GM19238 (cell line): ENCODE results near the gene APOO.

Experiments used
- DNase-seq: peaks from one replicate; pipeline ENCODE4 v3.0.0; 2011; ENCODE audit warnings: low spot score; ENCODE audit not compliant: insufficient read length

APOO gene

DNA sequence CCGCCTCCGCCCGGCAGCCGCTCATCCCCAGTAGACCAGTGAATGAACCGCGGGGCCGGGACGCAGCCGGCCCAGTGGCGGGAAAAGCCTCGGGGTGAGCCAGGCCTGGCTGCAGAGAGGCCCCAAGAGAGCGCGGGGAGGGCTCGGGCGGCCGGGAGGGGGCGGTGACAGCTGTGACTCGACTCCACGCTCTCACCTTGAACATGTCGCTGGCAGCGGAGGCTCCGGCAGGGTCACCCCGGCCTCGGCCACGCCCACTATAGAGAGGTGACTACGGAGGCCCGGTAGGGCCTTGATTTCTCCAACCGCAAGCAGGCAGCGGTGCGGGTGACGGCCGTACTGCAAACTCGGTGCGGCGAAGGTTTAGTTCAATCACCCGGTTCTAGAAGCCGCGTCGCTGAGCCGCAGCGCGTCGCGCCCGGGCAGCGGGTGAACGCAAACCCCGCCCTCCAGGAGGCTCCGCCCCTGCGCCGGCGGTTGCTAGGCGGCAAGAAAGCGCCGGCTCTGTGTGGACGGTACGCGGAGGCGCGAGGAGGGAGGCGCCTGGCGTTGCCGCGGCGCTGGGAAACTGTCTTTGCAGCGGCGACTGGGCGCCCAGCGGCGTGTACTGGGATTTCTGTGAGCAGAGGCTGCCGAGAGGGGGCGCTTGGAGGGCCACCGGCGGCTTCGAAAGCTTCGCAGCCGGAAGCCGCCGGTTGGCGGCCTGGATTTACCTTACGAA, at the start of gene APOO, which contains the start of gene CXorf58:
APOO (minus strand) TSS at position 441 of the 721 bp plus-strand sequence; CDS start at position 205, 236 bp downstream.
CXorf58 (plus strand) TSS at position 509 of the 721 bp plus-strand sequence. CDS start 2,297 bp downstream, outside the sequence.
- peak; percentile 71 for DNase-seq

DNA sequence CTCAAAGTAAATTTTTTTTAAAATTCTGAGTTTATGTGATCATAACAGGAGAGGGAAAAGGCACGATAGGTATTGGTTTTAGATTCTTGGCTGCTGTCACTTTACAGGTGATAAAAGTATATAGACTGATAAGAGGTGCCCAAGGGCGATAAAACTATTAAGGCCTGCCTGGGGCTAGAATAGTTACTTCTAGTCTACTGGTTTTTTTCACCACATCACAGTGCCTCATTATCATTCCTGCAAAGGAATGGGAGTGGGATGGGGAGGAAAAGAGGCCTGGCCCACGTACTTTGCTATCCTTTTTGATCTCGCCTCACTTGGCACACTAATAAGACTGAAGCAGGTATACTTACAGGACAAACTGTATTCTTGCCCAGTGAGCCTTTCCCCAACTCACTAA, 46.7 kb upstream of the APOO start:
- no peak for DNase-seq

DNA sequence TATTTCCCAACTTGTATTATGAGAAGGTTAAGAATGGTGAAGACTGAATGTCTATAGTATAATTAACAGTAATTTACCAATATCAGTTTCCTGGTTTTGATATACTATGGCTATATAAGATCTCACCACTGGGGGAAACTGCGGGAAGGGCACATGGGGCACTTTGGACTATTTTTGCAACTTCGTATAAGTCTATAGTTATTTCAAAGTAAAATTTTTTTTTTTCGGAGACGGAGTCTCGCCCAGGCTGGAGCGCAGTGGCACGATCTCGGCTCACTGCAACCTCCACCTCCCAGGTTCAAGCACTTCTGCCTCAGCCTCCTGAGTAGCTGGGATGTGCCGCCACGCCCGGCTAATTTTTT, 46.2 kb upstream of the APOO start:
- DNase-seq, result no peak

DNA sequence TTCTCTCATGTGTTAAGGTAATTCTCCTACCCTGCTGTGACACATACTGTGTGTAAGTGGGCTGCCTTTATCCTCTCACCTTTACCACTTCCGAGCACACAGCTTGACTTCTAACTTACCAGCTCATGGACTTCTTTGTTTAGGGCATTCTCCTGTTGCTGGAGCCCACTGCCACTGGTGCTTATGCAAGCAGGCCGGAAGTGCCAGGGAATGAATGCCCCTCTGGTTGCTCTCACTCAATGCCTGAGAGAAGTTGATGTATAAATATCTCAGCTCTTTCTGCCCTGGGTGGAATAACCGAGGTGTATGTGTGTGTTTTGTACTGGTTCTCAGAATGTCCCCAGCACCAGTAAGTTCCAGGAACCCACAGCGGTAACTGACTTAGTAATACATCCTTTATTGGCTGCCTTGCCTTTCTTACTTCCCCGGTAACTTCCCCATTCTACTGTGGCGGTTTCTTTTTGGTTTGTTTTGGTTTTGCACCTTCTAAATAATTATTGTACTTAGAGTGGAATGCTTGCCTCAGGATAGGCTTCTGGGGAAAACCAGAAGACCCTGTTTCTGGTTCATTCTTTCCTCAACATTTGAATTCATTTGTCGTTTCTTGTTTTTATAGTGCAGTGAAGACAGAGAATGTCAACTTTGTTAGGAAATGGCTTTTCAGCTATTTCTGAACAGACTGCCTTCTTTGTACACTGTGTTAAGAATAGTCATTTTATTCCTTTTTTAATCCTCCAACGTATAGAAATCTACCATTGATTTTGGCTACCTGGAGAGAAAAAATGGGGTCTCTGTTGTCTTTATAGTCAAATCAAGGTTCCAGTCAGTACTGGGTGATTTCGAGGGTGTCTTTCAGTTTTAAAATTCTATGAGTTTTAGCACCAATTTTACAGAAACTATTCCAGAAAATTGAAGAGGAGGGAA, 45.5 kb upstream of the APOO start:
- DNase-seq, result peak; percentile 43

DNA sequence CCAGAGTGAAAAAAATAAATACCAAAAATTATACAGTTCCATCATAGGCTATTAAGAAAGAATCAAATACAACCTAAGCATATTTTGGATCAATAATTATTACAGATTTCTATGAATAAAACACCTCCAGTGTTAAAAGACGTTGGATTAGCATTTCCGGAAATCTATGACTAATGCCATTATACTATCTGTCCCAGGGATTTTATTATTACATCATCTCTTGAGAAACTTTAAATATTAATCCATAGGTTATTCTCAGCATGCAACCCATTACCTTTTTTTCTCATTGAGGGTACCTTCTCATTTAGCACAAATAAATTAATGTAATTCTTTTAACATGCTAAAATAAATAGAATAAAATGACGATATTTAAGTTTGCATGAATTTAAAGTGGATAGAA, 44.7 kb upstream of the APOO start:
- no peak for DNase-seq

DNA sequence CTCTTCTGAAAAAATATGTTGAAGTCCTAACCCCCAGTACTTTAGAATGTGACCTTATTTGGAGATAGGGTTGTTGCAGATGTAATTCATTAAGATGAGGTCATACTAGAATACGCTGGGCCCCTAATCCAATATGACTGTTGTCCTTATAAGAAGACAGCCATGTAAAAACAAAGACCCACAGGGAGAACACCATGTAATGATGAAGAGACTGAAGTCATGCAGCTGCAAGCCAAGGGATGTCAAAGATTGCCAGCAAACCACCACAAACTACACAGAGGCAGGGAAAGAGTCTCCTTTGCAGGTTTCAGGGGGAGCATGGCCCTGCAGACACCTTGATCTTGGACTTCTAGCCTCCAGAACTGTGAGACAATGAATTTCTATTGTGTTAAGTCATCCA, 37.5 kb upstream of the APOO start:
- no peak for DNase-seq

DNA sequence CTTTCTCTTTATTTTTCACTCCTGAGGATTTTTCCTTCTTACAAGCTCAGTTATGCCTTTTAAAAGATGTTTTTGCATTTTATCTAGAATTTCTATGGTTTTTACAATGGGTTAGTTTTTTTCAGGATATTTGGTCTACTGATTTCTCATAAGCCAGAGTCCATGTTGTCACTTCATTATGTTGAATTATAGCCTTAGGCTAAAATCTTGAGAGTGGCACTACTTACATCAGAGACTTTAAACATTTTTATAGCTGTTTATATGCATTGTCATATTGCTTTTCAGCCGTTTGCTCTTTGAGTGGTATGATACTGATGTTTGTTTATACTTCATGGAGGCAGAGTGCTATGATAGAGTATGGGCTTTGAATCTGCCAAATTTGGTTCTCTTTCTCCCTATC, 36.5 kb upstream of the APOO start:
- DNase-seq, result no peak

DNA sequence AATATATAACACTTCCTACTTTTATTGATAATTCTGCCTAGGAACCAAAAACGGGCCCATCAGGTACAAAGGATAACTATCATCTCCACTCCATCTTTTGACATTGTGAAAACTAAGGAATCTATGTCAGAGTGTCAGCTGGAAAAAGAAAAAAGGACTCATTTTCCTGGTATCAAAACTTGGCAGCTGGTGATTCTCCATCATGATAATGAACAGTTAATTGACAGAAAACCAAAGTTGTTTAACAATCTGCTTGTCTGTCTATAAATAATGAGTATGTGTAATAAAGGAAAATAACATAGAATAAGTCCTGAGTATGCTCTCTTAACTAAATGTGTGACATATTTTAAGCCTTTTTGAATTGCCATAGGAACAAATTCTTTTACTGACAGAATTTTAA, 31.5 kb upstream of the APOO start:
- DNase-seq, result no peak

DNA sequence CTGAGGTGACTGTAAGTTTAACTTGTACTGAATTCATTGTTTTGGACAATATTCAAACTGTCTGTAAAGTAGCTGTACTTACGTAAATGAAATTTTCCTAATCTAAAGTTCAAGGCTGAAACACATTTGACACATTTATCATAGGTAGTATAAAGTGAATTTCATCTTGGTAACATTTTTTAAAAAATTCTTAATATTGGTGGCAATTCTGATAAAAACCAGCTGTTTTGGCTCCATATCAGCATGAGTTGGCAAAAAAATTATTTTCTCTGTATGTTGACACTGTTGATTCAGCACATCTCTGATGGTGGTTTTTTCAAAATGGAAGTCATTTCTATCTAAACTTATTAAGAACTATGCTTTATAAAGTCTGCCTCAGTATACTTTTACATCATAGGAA, 31.0 kb upstream of the APOO start:
- no peak for DNase-seq

DNA sequence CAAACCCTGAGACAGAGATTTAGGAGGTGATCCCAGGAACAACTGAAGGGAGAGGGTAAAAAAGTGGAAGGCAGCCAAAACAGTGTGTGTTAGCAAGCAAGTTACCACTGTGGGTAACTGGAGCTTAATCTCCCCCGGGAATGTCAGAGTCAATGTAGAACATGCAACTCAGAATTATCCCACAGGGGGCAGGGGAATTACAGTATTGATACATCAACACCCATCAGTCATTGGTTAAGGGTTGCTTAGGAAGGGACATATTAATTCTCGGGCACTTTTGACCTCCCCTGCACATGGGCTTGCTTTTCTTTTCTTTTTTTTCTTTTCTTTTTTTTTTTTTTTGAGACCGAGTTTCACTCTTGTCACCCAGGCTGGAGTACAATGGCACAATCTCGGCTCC, 29.4 kb upstream of the APOO start:
- DNase-seq, result no peak

DNA sequence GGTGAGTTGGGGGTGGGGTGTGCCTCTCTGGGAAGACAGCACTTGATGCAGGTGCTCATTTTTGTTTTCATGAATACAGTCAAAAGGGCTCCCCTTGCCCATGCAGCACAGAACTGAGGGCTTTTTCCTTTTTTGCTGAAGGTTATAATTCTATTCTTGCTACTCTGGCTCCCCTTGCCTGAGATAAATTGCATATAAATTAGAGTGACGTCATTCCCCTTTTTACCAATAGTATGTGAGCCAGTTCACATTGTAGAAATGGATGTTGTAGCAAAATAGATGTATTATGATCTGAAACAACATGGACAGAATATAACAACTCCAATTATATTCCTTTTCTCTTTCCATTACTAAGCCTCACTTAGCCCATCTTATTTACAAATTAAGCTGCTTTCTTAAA, 28.4 kb upstream of the APOO start:
- DNase-seq, result no peak

DNA sequence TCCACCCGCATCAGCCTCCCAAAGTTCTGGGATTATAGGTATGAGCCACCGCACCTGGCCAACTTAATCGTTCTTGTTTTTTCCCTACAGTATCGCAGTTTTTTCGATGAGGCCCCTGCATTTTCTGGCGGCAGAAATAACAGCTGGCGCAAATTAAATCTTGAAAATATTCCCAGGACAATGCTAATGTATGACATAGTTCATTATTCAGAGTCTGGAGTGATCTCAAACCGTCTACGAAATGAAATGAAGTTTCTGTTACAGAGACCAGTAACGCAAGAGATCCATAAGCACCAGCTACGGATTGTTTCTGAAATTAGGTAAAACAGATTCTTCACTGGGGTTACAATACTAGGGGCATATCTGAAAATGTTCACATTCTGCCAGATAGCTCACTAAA, 27.4 kb upstream of the APOO start:
- no peak for DNase-seq

DNA sequence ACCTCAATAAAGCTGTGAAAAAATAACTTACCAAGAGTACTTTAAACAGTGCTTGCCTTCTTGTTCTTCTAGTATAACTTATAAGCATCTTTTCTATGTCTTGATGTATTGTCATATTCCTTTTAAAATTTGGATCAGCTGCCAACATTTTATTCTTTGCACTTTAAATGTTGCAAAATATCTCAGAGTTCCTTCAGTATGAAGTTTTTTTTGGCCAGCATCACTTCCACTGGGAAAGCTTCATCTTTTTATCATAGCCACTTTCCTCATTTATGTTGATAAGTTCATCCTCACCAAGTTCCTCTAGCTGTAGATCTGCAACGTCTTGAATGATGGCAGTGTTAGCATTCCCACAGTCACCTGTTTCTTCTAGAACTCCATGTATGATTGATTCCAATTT, 24.3 kb upstream of the APOO start:
- DNase-seq, result no peak

DNA sequence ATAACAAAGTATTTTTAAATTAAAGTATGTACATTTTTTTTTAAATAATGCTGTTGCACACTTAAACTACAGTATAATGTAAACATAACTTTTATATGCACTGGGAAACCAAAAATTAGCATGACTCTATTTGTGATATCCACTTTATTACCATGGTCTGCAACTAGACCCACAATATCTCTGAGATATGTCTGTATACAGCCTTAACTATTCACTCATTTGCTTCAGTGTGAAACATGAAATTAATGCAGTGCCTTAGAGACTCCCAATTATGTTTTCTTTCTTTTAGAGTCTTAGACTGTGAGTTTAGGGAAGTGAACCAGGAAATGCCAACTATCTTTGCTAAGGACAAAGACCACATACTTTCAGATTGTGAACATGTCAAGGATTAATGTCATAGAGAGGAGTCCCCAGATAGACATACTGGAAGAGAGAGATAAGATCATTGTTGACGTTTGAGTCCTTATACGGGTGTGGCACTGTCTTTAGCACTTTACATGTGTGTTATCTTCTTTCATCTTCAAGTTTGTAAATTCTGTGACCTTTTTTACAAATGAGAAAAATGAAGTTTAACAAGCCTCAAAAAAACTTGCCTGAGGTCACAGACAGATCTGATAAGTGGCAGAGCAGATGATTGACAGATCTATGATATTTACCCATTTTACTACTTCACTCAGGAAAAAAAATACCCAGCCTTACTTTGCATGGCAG, 23.3 kb upstream of the APOO start:
- DNase-seq, result no peak

DNA sequence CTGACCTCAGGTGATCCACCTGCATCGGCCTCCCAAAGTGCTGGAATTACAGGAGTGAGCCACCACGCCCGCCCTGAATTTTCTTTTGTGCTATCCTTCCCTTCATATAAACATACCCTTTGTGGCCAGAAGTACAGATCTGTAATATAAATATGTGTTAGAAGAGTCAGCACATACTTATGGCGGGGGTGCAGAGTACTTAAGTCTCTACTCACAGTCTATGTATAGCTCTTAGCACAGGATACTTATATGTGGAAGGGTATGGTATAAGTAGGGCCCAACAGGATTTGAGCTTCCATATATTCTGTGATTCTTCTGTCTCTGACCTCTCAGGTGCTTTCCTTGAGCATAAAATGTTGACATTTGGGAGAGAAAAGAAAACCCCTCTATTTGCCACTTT, 18.3 kb upstream of the APOO start:
- DNase-seq, result no peak

DNA sequence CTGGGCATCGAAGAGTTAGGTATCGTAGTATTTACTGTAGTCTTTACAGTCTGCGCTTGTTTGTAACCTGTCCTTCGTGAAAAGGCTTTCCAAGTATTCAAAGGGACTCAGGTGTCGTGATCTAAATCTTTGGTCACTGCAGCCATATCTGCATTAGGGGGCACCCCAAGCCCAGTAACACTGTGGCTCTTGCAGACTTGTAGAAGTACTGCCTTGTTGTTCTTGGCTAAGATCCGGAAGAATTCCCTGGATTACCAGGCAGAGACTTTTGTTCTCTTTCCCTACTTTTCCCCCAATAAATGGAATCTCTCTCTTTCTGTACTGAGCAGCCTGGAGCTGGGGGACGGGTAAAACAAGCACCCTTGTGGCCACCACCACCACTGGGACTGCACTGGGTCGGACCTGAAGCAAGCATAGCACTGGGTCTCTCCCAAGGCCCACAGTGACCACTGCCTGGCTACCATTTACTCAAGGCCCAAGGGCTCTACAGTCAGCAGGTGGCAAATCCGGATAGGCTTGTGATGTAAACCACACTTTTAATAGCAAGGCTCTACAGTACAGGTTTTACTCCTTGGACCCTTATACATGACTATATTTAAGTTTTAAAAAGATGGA, 12.1 kb upstream of the APOO start:
- DNase-seq, result no peak

DNA sequence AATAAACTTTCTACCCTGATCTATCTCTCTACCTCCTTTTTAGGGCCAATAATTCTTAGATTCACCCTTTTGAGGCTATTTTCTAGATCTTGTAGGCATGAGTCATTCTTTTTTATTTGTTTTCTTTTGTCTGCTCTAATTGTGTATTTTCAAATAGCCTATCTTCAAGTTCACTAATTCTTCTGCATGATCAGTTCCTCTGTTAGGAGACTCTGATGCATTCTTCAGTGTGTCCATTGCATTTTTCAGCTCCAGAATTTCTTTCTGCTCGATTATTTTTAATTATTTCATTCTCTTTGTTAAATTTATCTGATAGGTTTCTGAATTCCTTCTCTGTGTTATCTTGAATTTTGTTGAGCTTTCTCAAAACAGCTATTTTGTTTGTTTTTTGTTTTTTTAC, 11.4 kb upstream of the APOO start:
- DNase-seq, result no peak

DNA sequence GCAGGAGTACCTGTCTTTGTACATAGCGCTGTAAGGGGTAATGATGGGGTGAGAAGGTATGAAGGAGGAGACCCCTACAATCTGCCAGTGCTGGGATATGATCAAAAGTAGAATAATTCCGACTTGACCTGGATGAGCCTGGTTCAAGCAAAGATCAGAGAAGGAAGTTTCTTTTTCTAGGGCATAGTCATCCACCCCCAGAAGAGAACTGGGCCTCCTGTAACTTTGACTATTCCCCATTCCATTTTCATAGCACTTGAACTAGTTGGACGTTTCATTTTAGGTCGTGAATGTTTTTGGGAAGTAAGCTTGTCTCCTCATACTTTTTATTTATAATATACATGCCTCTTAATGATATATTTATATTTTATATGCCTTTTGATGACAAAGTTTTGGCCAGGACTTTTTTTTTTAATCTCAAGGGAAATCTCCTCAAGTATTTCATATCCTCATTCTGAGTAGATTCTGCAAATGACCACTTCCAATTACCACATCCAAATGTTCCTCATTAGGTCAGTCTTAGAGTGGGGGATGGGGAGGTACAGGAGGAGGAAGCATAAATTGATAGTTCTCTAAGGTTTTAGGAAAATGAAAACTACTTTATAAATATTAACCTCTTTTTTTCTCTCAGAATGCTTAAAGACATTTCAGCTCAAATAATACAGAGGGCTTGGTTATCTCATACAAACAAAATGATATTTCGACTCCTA, 3.5 kb upstream of the APOO start:
- no peak for DNase-seq

DNA sequence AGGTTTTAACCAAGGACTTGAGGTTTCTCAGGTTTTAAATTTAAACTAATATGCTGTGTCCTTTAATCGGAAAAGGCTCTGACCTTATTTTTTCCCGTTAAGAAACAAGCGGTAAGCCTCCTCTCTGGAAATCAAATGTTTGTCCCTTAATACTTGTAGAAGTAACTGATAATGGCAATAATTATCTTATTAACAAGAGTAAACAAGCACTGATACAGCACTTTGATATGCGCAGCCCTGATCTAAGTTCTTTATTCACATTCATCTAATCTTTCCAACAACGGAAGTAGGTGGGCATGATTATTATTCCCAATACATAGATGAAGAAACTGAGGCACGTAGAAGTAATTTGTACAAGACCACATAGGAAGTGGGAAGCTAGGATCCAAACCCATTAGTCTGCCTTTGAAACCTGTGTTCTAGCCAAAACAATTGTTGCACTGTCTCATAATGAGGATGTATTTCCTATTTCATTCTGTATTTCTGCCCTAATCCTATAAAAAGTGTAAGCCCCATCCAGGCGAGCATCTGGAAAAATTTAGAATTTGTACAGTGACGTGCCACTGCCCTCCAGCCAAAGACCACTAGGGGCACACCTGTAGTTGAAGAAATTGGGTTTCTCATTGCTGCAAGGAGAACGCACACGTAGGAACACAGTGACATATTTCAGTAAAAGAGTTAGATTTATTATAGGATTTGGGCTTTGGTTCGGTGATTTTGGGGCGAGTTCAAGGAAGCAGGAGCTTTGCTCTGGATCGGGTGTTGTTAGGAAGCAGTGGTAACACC, 674 bp upstream of the APOO start:
- no peak for DNase-seq

DNA sequence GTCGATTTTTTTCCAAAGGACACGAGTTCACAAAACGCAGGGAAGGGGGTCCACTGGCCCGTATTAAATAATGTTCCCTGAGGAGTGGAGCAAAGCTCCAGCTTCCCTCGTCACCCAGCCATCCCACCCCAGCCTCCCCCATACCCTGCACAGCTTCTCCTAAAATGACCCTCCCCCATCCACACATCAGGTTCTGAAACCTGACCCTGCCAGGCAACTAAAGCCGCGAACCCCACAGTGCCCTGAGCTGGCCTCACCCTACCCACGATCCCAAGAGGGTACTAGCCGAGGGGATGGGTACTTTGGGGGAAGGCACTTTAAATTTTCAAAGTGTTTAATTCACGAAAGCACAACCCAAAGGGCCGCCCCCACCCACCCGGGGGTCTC, 634 bp downstream of the APOO start:
- no peak for DNase-seq
